MG63 (cell line): ENCODE results near the gene GNL2. TPM values are rescaled to one million over a fixed set of nuclear protein-coding genes. Genes with fewer than 3 reads are reported as not detected.
A peak's percentile ranks its signal among the peaks of the same experiment; 100 is the strongest.
"Not testable (repeated sequence)": the region's sequence is repeated elsewhere in the genome, so short reads cannot be mapped to it uniquely, and the experiment has no call there.

Experiments
- DNase-seq: peaks from one replicate; pipeline ENCODE4 v3.0.0-alpha.2; 2020
- H3K27me3 ChIP-seq: fragments of 250-450 bp; sonication (Bioruptor Pico); 2 replicates; pipeline ENCODE4 v1.5.1; 2020; ENCODE audit warnings: mild to moderate bottlenecking, moderate library complexity
- H3K36me3 ChIP-seq: fragments of 250-450 bp; sonication (Bioruptor Pico); 2 replicates; pipeline ENCODE4 v1.5.1; 2020; ENCODE audit warnings: mild to moderate bottlenecking, moderate library complexity
- H3K4me3 ChIP-seq: fragments of 250-450 bp; sonication (Bioruptor Pico); 2 replicates; pipeline ENCODE4 v1.5.1; 2020; ENCODE audit warnings: mild to moderate bottlenecking, moderate library complexity
- H3K9me3 ChIP-seq: fragments of 250-450 bp; sonication (Bioruptor Pico); 2 replicates; pipeline ENCODE4 v1.5.1; 2020; ENCODE audit warnings: mild to moderate bottlenecking, moderate library complexity
- total RNA-seq: library from RNA; depleted of rRNA; stranded (reverse); fragments of >200 nt; shearing (Covaris generic); gene quantifications from 2 replicates; pipeline ENCODE4 v1.2.3, GENCODE V29; 2014; ENCODE audit warnings: low replicate concordance

GNL2 gene
- total RNA-seq, 1 experiment from 2014 or later, result 66.5 TPM

DNA sequence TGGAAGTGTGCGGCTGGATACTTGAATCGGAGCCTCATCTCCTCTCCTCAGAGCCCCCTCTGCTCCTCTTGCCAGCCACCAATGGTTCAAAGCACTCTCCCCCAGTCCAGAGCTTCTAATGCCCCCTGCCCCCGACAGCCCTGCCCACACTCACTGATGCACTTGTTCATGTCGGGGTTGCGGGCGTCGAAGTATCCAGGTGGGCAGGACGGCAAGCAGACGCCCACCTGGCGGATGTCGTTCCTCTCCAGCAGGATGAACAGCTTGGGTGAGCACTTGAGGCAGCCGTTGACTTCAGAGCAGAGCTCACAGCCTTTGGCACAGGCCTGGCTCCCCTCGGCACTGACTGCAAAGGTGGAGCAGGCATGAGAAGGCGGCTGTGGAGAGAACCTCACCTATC, 20.6 kb upstream of the GNL2 start:
- H3K4me3 ChIP-seq, result no peak overlapping the region
- DNase-seq, result no peak
- no peaks in the 10 kb centered on the region for H3K9me3 ChIP-seq
- H3K36me3 ChIP-seq, result no peaks in the 10 kb centered on the region
- 0 out of 2 replicates have a peak, but pooled peaks cover 3% of the 10 kb centered on the region for H3K27me3 ChIP-seq

DNA sequence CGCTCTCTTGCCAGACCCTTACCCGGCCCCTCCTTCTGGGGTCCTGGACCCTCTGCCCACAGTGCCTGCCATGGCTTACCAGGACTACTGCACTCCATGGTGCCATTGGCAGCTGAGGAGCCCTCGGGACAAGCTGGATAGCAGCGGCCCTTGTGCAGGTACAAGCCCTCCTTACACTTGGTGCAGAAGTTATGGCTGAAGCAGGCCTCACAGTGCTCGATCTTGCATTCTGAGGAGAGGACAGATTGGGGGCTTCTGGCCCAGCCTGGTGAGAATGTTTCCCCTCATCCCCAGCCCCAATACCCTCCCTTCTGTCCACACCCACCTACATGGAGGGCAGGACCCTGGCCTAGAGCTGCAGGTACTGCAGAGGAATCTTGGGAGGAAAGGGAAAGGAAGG, 18.4 kb upstream of the GNL2 start:
- 0 out of 2 replicates have a peak, but pooled peaks cover 3% of the 10 kb centered on the region for H3K27me3 ChIP-seq
- DNase-seq, result no peak
- no peak overlapping the region for H3K4me3 ChIP-seq
- H3K9me3 ChIP-seq, result no peaks in the 10 kb centered on the region
- no peaks in the 10 kb centered on the region for H3K36me3 ChIP-seq

DNA sequence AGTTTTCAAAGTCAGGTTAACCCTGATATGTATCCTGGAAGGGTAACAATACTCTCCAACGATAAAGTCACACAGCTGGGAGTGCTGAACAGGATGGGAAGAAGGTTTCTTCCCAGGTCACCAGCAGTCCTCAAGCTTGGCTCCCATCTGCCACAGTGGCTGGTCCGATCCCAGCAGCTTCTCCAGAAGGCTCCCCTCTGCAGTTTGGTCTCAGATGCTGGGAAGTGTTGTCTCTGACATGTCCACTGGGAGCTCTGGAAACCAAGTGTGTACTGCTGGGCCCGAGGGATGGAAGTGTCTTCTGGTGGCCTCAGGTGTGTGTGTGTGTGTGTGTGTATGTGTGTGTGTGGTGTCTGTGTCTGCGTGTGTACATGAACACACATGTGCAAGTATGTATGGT, 16.4 kb upstream of the GNL2 start:
- H3K4me3 ChIP-seq, result no peak overlapping the region
- H3K27me3 ChIP-seq, result 0 out of 2 replicates have a peak, but pooled peaks cover 3% of the 10 kb centered on the region
- no peak for DNase-seq
- no peaks in the 10 kb centered on the region for H3K9me3 ChIP-seq
- no peaks in the 10 kb centered on the region for H3K36me3 ChIP-seq

DNA sequence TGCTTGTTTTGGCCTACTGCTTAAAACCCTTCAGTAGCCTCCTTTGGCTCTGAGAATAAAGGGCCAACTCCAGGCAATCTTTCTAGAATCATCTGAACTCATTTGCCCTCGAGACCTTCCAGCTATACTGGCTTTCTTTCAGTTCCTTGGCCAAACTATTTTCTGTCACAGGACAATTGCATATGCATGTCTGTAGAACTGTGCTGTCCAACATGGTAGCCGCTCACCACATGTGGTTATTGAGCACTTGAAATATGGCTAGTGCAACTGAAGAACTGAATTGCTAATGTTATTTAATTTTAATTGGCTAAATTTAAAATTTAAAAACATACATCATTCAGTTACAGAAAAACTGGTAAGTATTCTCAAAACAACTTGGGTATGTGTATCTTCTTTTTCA, 14.3 kb upstream of the GNL2 start:
- Histone ChIP-seq H3K9me3 (no peaks in the 10 kb centered on the region), H3K4me3 (no peak overlapping the region), H3K36me3 (no peaks in the 10 kb centered on the region), H3K27me3 (no peaks in the 10 kb centered on the region)
- DNase-seq, result no peak

DNA sequence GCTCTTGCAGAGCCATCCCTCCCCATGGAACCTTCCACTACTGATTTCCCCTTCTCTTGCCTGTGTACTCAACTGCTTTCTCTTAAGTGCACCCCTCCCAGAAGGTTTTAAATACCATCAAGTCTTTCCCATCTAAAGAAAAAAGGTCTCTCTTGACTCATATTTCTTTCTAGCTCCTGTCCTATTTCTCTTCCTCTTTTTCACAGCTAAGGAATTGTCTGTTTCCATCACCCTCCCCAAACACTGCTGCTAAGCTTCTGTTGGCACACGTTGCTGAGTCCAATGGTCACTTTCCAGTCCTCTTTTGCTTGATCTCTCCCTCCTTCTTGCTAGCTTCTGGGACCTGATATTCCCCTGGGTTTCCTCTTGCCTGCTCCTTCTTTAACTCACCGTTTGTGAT, 13.3 kb upstream of the GNL2 start:
- H3K27me3 ChIP-seq, result no peaks in the 10 kb centered on the region
- H3K9me3 ChIP-seq, result no peaks in the 10 kb centered on the region
- H3K36me3 ChIP-seq, result no peaks in the 10 kb centered on the region
- no peak overlapping the region for H3K4me3 ChIP-seq
- DNase-seq, result no peak

DNA sequence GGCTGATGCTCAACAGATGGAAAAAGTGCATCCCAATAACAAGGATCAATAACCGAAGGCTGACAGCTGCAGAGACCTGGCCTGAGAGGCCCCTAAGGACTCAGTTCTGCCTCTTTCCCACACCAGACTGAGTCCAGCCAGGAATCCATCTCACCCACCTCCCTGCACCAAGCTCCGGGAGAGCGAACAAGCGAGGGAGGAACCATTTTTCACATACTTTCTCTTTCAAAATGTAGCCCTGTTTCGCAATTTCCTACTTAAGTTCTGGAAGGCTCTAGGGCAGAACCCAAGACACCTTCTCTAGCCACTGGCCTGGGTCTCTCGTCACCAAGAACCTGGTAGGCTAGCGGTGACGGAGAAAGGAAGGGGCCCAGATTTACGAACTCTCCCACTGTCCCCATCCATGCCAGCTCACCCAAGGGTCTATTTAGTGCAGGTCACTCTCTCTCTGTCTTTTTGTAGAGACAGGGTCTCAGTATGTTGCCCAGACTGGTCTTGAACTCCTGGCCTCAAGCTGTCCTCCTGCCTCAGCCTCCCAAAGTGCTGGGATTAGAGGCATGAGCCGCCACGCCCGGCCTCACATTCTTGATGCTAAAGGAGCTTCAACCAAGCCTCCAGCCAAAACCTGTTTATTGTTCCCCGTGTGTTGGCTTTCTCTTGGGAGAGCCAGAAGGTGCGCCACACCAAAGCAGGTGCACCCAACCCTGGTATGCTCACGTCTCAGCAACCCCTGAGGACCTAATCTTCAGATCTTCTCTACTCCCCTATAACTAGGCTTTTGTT, 10.9 kb upstream of the GNL2 start:
- Histone ChIP-seq H3K9me3 (no peaks in the 10 kb centered on the region), H3K36me3 (no peaks in the 10 kb centered on the region), H3K27me3 (no peaks in the 10 kb centered on the region), H3K4me3 (no peak overlapping the region)
- peak; percentile 15 for DNase-seq

DNA sequence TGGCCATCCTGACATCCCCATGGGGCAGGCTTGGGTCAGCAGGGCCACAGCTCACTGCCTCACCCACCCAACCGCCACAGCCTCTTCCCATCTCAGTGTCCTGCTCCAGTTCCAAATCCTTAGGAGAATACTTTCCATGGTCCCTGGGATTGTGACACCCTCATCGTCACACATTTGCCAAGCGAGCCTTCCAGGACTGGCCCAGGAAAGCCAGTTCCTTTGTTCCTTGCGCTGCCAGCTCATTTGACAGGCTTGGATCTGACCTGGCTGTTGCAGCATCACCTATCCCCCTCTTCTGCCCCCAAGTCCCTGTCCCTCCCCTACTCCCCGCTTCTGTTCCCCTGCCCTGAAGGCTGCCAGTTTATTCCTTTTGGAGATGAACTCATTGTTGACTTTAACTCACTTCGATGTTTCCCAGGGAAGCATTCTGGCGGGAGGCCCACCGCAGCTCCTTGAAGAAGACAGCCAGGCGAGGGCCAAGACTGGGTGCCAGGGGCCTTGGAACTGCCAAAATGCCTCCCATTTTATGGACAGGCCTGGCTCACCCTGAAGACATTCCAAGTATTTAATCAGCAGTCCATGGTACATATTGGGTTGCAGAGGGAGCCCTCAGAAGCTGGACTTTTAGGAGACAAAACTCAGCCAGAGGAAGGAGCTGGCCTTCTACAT, 10.2 kb upstream of the GNL2 start:
- no peaks in the 10 kb centered on the region for H3K27me3 ChIP-seq
- DNase-seq, result peak; percentile 99

DNA sequence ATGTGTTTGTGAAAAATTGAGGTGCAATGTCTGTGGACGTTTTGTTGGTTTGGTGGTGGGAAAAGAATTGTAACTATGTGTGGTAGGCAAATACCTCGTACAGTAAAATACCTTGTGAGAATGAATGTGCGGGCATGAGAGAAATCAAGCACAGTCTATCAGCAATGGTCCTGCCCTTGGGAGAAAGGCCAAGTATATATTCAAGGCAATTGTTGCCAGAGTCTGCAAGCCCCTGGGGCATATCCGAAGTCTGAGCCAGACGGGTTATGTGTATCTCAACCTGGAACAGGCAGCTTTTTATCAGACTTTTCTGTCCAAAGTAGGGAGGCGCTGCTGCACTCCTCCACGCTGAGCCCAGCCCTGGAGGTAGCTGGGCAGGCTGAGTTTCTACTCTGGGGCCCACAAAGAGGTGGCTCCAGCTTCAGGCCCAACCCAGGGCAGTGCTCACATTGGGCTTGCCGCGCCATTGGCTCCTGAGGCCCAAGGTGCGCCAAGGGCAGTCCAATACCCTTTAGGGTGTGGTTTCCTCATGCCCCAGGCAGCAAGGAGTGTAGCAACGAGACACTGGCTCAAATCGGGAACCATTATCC, 9.4 kb upstream of the GNL2 start:
- Histone ChIP-seq H3K27me3 (no peaks in the 10 kb centered on the region), H3K9me3 (no peaks in the 10 kb centered on the region), H3K36me3 (no peaks in the 10 kb centered on the region), H3K4me3 (no peak overlapping the region)
- DNase-seq, result peak; percentile 30

More for the DNA sequence above, 10.2 kb upstream of the GNL2 start:
- Histone ChIP-seq H3K4me3 (no peak overlapping the region), H3K36me3 (no peaks in the 10 kb centered on the region), H3K9me3 (no peaks in the 10 kb centered on the region)

DNA sequence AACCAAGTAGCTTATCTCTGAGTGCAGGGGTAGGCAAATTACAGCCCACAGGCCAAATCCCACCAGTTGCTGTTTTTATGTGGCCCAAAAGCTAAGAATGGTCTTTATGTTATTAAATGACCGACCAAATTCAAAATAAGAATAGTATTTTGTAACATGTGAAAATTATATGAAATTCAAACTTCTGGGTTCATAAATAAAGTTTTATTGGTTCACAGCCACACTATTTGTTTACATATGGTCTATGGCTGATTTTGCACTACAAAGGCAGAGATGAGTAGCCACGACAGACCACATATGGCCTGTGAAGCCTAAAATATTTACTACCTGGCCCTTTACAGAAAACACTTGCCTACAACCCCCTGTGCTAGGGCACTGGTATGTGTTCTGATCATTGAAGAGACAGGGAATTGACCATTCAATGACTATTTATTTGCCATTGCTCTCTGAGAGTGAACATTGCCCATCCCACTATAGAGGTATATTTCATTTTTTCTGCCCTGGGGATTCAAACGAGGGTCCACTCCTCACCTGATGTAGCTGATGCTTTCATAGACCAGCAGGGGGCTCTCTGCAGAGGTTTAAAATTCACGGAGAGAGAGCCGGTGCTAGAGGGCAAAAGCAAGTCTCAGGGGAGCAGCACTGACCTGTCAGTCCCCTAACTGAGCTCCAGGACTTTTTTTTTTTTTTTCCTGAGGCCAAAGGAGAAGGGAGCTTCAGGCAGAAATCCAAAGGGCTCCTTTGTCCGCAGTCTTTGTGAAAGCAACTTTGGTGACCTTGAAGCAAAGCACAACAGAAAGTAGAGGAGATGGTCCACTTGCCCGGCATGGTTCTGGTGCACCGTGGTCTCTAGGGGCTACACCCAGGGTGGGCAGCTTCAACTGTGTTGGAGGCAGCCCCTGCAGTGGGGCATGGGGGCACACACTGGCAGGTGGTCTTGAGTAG, 7.3 kb upstream of the GNL2 start:
- no peak overlapping the region for H3K4me3 ChIP-seq
- no peaks in the 10 kb centered on the region for H3K27me3 ChIP-seq
- no peaks in the 10 kb centered on the region for H3K36me3 ChIP-seq
- H3K9me3 ChIP-seq, result no peaks in the 10 kb centered on the region
- DNase-seq, result peak; percentile 28

DNA sequence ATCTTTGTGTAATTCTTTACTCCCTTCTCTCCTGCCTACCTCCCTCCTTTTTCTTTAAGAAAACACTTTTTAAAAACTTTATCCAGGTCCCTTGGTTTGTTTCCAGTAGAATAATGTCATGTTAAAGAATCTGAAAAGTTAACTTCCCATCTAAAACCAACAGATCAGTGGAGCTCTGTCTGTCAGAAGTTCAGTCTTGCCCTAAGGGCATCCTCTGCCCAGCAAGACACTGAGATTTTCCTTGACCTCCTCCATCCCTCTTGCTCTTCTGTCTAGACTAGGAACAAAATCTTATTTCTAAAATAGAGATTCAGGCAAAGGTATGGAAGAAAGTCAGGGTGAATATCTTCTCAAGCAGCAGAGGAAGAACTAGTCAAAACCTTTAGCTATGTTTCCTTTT, 5.7 kb upstream of the GNL2 start:
- Histone ChIP-seq H3K4me3 (no peak overlapping the region), H3K27me3 (no peaks in the 10 kb centered on the region), H3K36me3 (no peaks in the 10 kb centered on the region), H3K9me3 (no peaks in the 10 kb centered on the region)
- no peak for DNase-seq

DNA sequence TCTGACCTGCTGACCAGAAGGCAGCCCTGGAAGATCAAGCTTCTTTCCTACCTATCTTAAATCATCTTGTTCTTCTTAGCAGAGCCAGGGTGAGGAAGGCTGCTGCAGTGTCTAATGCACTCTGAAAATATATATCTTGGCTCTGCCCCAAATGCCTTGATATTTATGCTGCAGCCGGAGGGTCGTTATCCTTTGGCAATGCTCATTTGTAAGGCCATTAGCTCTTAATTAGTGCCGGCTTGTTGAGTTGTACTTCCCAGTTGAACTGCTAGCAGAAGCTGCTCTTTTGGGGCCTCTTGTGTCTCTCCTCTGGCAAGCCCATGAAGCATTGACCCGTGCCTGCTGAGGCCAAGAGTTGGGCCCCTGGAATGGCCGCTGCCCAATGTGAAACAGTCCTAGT, 4.2 kb upstream of the GNL2 start:
- no peak for DNase-seq
- H3K9me3 ChIP-seq, result no peaks in the 10 kb centered on the region
- H3K4me3 ChIP-seq, result no peak overlapping the region
- H3K36me3 ChIP-seq, result no peaks in the 10 kb centered on the region
- no peaks in the 10 kb centered on the region for H3K27me3 ChIP-seq

DNA sequence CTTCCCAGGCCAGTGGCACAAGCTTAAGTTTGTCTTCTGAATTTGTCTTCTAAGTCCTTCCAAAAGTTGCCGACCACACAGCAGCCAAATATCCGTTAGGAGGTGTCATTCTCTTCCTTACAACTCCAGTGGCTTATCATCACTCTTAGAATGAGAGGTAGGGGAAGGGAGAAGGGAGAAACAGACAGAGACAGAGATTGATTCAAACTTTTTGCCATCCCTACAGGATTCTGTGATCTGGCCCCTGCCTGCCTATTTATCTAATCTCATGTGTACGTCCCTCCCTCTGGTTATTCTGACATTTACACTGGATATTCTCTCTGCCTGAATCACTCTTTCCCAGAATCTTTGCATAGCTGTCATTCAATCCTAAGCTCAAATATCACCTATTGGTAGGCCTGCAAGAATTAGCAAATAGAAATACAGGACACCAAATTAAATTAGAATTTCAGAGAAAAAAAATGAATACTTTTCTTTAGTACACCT, 488 bp upstream of the GNL2 start:
- Histone ChIP-seq H3K9me3 (no peaks in the 10 kb centered on the region), H3K27me3 (no peaks in the 10 kb centered on the region), H3K4me3 (peak overlapping the region; percentile 92), H3K36me3 (peaks cover 28% of the 10 kb centered on the region)
- DNase-seq, result no peak

DNA sequence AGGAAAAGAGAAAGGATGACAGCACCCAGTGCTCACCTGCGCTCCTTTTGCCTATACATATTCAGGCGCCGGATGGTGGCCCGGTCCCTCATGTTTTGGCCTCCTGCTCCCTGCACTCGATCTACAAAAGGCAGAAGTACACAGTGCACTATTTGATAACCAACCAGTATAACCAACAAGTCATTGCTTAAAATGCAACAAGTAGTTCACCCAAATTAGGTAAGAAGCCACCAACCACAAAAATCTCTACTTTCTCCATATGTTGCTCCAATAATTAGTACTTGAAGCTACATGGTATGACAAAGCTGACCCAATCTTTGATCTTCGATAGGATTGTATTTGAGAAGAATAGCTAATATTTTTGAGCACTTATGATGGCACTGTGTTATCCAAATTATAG, 2.0 kb downstream of the GNL2 start:
- Histone ChIP-seq H3K36me3 (peaks cover 53% of the 10 kb centered on the region), H3K9me3 (no peaks in the 10 kb centered on the region), H3K27me3 (no peaks in the 10 kb centered on the region), H3K4me3 (peak overlapping the region; percentile 92)
- DNase-seq, result no peak

DNA sequence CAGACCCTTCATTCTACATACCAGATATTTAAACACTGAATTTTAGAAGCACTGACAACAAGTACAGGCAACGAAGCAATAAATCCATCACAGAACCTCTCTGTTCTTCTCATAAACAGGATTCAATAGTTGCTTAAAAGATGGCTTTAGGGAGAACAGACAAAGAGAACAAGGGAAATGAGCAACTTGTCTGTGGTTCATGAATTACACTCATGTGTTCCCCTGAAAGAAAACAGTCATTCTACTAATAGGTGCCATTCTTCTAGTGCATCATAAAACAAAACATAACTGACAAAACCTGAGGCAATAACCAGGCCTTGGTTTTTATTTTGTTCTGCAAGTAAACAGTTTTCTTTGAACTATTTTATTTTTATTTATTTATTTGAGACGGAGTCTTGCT, 6.8 kb downstream of the GNL2 start:
- no peaks in the 10 kb centered on the region for H3K27me3 ChIP-seq

DNA sequence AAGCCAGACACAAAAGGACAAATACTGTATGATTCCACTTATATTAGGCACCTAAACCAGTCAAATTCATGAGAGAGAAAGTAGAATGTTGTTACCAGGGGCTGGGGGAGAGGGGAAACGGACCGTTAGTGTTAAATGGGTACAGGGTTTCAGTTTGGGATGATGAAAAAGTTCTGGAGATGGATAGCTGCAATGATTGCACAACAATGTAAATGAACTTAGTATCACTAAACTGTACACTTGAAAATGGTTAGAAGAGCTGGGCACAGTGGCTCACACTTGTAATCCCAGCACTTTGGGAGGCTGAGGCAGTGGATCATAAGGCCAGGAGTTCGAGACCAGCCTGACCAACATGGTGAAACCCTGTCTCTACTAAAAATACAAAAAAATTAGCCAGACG, 11.2 kb downstream of the GNL2 start:
- H3K36me3 ChIP-seq, result peaks cover 87% of the 10 kb centered on the region
- not testable (repeated sequence) for H3K4me3 ChIP-seq, H3K9me3 ChIP-seq, DNase-seq, H3K27me3 ChIP-seq

More for the DNA sequence above, 6.8 kb downstream of the GNL2 start:
- Histone ChIP-seq H3K36me3 (peaks cover 89% of the 10 kb centered on the region), H3K9me3 (no peaks in the 10 kb centered on the region), H3K4me3 (no peak overlapping the region)
- DNase-seq, result no peak

DNA sequence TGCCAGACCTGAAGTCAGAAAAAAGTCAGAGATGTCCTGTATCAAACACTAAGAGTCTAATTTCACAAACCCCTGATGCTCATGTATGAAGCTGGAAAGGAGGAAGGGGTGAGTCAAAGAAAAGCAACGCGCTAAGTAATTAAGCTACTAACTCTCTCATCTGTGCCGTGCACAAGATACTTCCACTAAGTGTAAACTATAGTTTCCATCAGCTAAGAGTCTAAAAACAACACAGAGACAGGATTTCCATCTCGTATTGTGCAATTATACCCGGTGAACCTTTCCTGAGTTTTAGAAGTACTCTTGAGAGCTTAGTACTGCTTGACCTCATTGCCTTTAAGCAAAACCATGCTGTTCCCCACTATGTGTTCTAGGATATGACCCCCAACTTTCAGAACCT, 20.0 kb downstream of the GNL2 start:
- no peak for DNase-seq
- H3K36me3 ChIP-seq, result peaks cover 87% of the 10 kb centered on the region
- H3K4me3 ChIP-seq, result no peak overlapping the region
- H3K9me3 ChIP-seq, result no peaks in the 10 kb centered on the region
- H3K27me3 ChIP-seq, result no peaks in the 10 kb centered on the region
